K562 (cell line): ENCODE measurements around the gene EPHB4. TPM values are rescaled to one million over a fixed set of nuclear protein-coding genes. Genes with fewer than 3 reads are reported as not detected.

Experiments used
- ATAC-seq: fragments of 200-7000 bp; cut with Tn5 transposase; 3 replicates; pipeline ENCODE4 v1.9.1; 2020; ENCODE audit warnings: moderate library complexity
- BruUV-seq: library from RNA; stranded (reverse); fragments of 400-500 nt; replicated peaks from 2 replicates; lab custom pipeline; 2021; lab: Mats Ljungman, UMichigan
- CTCF ChIA-PET: fragments of 300-600 bp; formaldehyde crosslinking; extraction: SDS; loops from one replicate; lab custom pipeline; 2021; ENCODE audit warnings: low intra/inter-chr PET ratio; lab: Yijun Ruan, JAX
- POLR2A ChIA-PET: fragments of 300-600, 350-650 bp; sonication (Branson Sonifier 250); formaldehyde crosslinking; extraction: SDS; loops from one replicate; lab custom pipeline; 2021; ENCODE audit warnings: antibody characterized with exemption, inconsistent platforms; lab: Yijun Ruan, JAX
- DNase-seq, 4 experiments: peaks; one replicate each; pipeline versions ENCODE4 v3.0.0 to v3.0.0-alpha.2; 2011 to 2018; ENCODE audit warnings: low spot score in 3 of 4, mixed read lengths in 3 of 4; ENCODE audit errors: extremely low read depth in 1 of 4
- FAIRE-seq: peaks from 2 replicates; lab custom pipeline; 2011; peaks lifted over from hg19 to GRCh38; lab: Jason Lieb, UNC
- H2AFZ ChIP-seq: 2 replicates; pipeline ENCODE4 v1.6.0; 2011; ENCODE audit warnings: low read depth, low read length, control low read depth, inconsistent platforms
- H3K27ac ChIP-seq: fragments of 200-600 bp; 3 replicates; pipeline ENCODE4 v1.8.0; 2011; ENCODE audit warnings: low read depth, mild to moderate bottlenecking, control low read depth, inconsistent platforms, low read length, moderate library complexity, mixed read lengths; ENCODE audit errors: extremely low read depth
- H3K27me3 ChIP-seq, 2 experiments: fragments of 300-600 bp in 1 of 2; 2 replicates in 1 of 2; 3 replicates in 1 of 2; pipeline versions ENCODE4 v1.6.0 to v1.8.0; 2011; ENCODE audit warnings: inconsistent platforms in 2 of 2, low read length in 2 of 2, mild to moderate bottlenecking in 1 of 2, mixed read lengths in 1 of 2, moderate library complexity in 1 of 2; ENCODE audit not compliant: control insufficient read depth in 2 of 2, insufficient read depth in 2 of 2
- H3K36me3 ChIP-seq: fragments of 300-600 bp; 3 replicates; pipeline ENCODE4 v1.8.0; 2011; ENCODE audit warnings: mild to moderate bottlenecking, low read length, inconsistent platforms; ENCODE audit not compliant: control insufficient read depth, insufficient read depth
- H3K4me1 ChIP-seq, 2 experiments: fragments of 200-600 bp in 1 of 2; replicated peaks in 1 of 2; 2 replicates in 1 of 2; 3 replicates in 1 of 2; pipeline versions ENCODE4 v1.5.1 to v1.8.0; 2011; ENCODE audit warnings: inconsistent platforms in 2 of 2, low read length in 2 of 2, mild to moderate bottlenecking in 1 of 2, mixed read lengths in 1 of 2, moderate library complexity in 1 of 2; ENCODE audit not compliant: control insufficient read depth in 2 of 2, insufficient read depth in 2 of 2
- H3K4me2 ChIP-seq: 2 replicates; pipeline ENCODE4 v1.6.1; 2011; ENCODE audit warnings: low read length, control low read depth, inconsistent platforms, mixed read lengths; ENCODE audit not compliant: insufficient read depth
- H3K4me3 ChIP-seq: fragments of 200-600 bp; sonication (generic), shearing (Covaris generic); 2 replicates; pipeline ENCODE4 v1.5.1; 2016; ENCODE audit warnings: control low read depth, inconsistent platforms
- H3K79me2 ChIP-seq: fragments of 200-600 bp; 3 replicates; pipeline ENCODE4 v1.8.0; 2011; ENCODE audit warnings: low read length, inconsistent platforms; ENCODE audit not compliant: control insufficient read depth, insufficient read depth
- H3K9ac ChIP-seq, 2 experiments: 2 replicates each; pipeline versions ENCODE4 v1.6.0 to v1.6.1; 2011; ENCODE audit warnings: low read depth in 2 of 2, low read length in 2 of 2, control low read depth in 1 of 2, inconsistent platforms in 1 of 2, mild to moderate bottlenecking in 1 of 2, mixed read lengths in 1 of 2; ENCODE audit not compliant: insufficient read depth in 1 of 2
- H3K9me1 ChIP-seq: one replicate; pipeline ENCODE4 v1.6.0; 2011; ENCODE audit warnings: inconsistent platforms, mild to moderate bottlenecking, low read length, moderate library complexity; ENCODE audit not compliant: control insufficient read depth, insufficient read depth
- H3K9me3 ChIP-seq: replicated peaks from 2 replicates; pipeline ENCODE4 v1.5.1; 2011; ENCODE audit warnings: low read depth, low read length, inconsistent platforms; ENCODE audit not compliant: control insufficient read depth, insufficient read depth
- H4K20me1 ChIP-seq: replicated peaks from 2 replicates; pipeline ENCODE4 v1.6.1; 2011; ENCODE audit warnings: low read length, inconsistent platforms, mixed read lengths; ENCODE audit not compliant: control insufficient read depth, insufficient read depth
- ARID3B ChIP-seq: fragments of 250-450 bp; sonication (Bioruptor Pico); IDR thresholded peaks from 2 replicates; pipeline ENCODE4 v1.4.0; 2020; ENCODE audit warnings: borderline replicate concordance
- BRD9 ChIP-seq: fragments of 450-650 bp; IDR thresholded peaks from 2 replicates; pipeline ENCODE4 v1.6.1; 2018; ENCODE audit warnings: low read depth; ENCODE audit not compliant: partially characterized antibody
- C11orf30 ChIP-seq: fragments of 450-650 bp; IDR thresholded peaks from 2 replicates; pipeline ENCODE4 v1.6.1; 2016; ENCODE audit warnings: low read depth, mild to moderate bottlenecking
- FOS ChIP-seq: IDR thresholded peaks from 3 replicates; pipeline ENCODE4 v1.6.1; 2011; ENCODE audit not compliant: insufficient read length; ENCODE audit errors: extremely low read depth
- MCM3 ChIP-seq: fragments of 450-650 bp; IDR thresholded peaks from 2 replicates; pipeline ENCODE4 v1.6.1; 2016
- POLR2G ChIP-seq: fragments of 200-400 bp; formaldehyde crosslinking; IDR thresholded peaks from 2 replicates; pipeline ENCODE4 v1.6.1; 2017; ENCODE audit warnings: low read depth, mild to moderate bottlenecking, antibody characterized with exemption, low read length, moderate library complexity
- RBM14 ChIP-seq: fragments of 200-400 bp; formaldehyde crosslinking; IDR thresholded peaks from 2 replicates; pipeline ENCODE4 v1.6.1; 2018; ENCODE audit warnings: low read depth, mild to moderate bottlenecking, low read length, moderate library complexity, borderline replicate concordance; ENCODE audit not compliant: insufficient read depth
- SIN3A ChIP-seq, 2 experiments: fragments of 150-350 bp in 1 of 2; IDR thresholded peaks; 2 replicates each; pipeline ENCODE4 v1.6.1; 2011 to 2016; ENCODE audit warnings: borderline replicate concordance in 2 of 2, low read depth in 2 of 2, low read length in 2 of 2, mild to moderate bottlenecking in 2 of 2, moderate library complexity in 2 of 2; ENCODE audit not compliant: control insufficient read depth in 1 of 2
- SMARCB1 ChIP-seq: IDR thresholded peaks from 2 replicates; pipeline ENCODE4 v1.6.1; 2011; ENCODE audit warnings: improper control_type of control experiment, low read depth; ENCODE audit not compliant: insufficient read length
- XRCC3 ChIP-seq: fragments of 450-650 bp; IDR thresholded peaks from 2 replicates; pipeline ENCODE4 v1.6.1; 2017; ENCODE audit warnings: mild to moderate bottlenecking, moderate library complexity
- ZNF224 ChIP-seq: sonication (generic); formaldehyde crosslinking; IDR thresholded peaks from 2 replicates; pipeline ENCODE4 v1.8.0; 2022; ENCODE audit warnings: mild to moderate bottlenecking, missing genetic modification reagents
- ZNF316 ChIP-seq: fragments of 450-650 bp; IDR thresholded peaks from 2 replicates; pipeline ENCODE4 v1.6.1; 2016
- ZNF76 ChIP-seq: fragments of 250-450 bp; sonication (Bioruptor Pico); IDR thresholded peaks from 2 replicates; pipeline ENCODE4 v1.4.0; 2020; ENCODE audit warnings: mild to moderate bottlenecking, moderate library complexity, borderline replicate concordance
- WGBS: fragments of 100-300 bp; shearing (Covaris generic); methylation state at CpG from one replicate; pipeline ENCODE4 v1.1.6; 2016; ENCODE audit warnings: low coverage, mixed read lengths; ENCODE audit not compliant: insufficient coverage; ENCODE audit errors: missing lambda C conversion rate; 5-methylcytosine and 5-hydroxymethylcytosine counted together
- in situ Hi-C: fragments of 300-500 bp; cut with MboI; formaldehyde crosslinking; loops from 4 replicates; pipeline ENCODE4 v1.15.0; 2018; ENCODE audit warnings: inconsistent platforms, mixed read lengths
- intact Hi-C: fragments of 100-400 bp; cut with micrococcal nuclease; formaldehyde crosslinking; loops from 2 replicates; pipeline ENCODE4 v1.14.2; 2022
- polyA plus RNA-seq, 8 experiments: library from polyadenylated mRNA; depleted of rRNA in 4 of 8; stranded (reverse) in 5 of 8; unstranded in 3 of 8; fragments of >200 nt; fragmentation: Nextera tagmentation in 2 of 8; fragmentation: Illumina TruSeq in 1 of 8; extraction: Ambion mirVana in 2 of 8; extraction: Trizol in 1 of 8; gene quantifications; 2 replicates each; pipeline versions ENCODE4 v1.2.1 to v1.2.3, GENCODE V29; 2011 to 2014; ENCODE audit warnings: inconsistent platforms in 1 of 8, missing spikeins in 1 of 8
- total RNA-seq, 7 experiments: library from RNA; depleted of rRNA in 6 of 7; stranded (reverse); fragments of >200 nt in 6 of 7; fragmentation: Illumina TruSeq in 2 of 7; extraction: Trizol in 2 of 7; gene quantifications; 2 replicates each; pipeline versions ENCODE4 v1.2.1 to v1.2.3, GENCODE V29; 2011 to 2021; ENCODE audit warnings: low replicate concordance in 1 of 7
- TF ChIP-seq, protein P1 (sequence below): fragments of 200-800 bp; sonication (Bioruptor generic); IDR thresholded peaks from 2 replicates; pipeline ENCODE4 v1.6.1; 2016; ENCODE audit warnings: missing genetic modification characterization, missing compliant biosample characterization

Gene EPHB4
- total and polyA plus RNA-seq, 9 of the 15 experiments (the other 6 are each of a cell fraction or from before 2014, with no cell fraction given): 1.2 to 82.1 (median 37.9) TPM

- TF ChIP-seq ZNF316 (peak; percentile 81), C11orf30 (peak; percentile 69), POLR2G (peak; percentile 43; the same call in 1 of the 2 replicates)
These were observed 8.8 kb upstream of the EPHB4 start (continued) for GRCh38 chr7:100835903-100836811.

- Histone ChIP-seq H3K9me3 (no peaks in the 10 kb centered on the region), H3K4me3 (no peak overlapping the region), H3K4me2 (no peak overlapping the region), H3K9ac (no peak overlapping the region), H3K36me3 (no peaks in the 10 kb centered on the region), H3K27ac (no peak overlapping the region), H2AFZ (no peak overlapping the region), H3K9me1 (no peaks in the 10 kb centered on the region), H3K79me2 (peaks cover 16% of the 10 kb centered on the region), H3K27me3 (no peaks in the 10 kb centered on the region), H3K4me1 (peaks cover 16 to 55% of the 10 kb centered on the region in 2 experiments; a peak in 3 of 5 replicates), H4K20me1 (no peaks in the 10 kb centered on the region)
- ChIA-PET CTCF (no interaction called here), POLR2A (interaction anchor here (0.6 to 0.7 kb wide), 2 partner anchors 70 to 312 kb away, joined by 3 read pairs; no protein-coding TSS in a partner anchor)
- WGBS: 90% methylated on average over 5 of the region's 5 CpGs
- no TSS peak for BruUV-seq
- ATAC-seq (no peak), FAIRE-seq (no peak), DNase-seq (no peak)
- intact Hi-C loops: no loop called here
- in situ Hi-C loops: no loop called here
- TF ChIP-seq ARID3B (no peak), MCM3 (no peak), RBM14 (no peak), SMARCB1 (no peak), XRCC3 (no peak), SIN3A (IDR thresholded peaks at IDR 0.05; ENCODE audit: borderline replicate concordance in 2 of 2, control insufficient read depth in 1 of 2, low read depth in 2 of 2, low read length in 2 of 2) (no peak), BRD9 (no peak), ZNF76 (CRISPR knock-in tag) (no peak), FOS (no peak), ZNF224 (CRISPR knock-in tag) (no peak)
- TF ChIP-seq, protein P1, sequence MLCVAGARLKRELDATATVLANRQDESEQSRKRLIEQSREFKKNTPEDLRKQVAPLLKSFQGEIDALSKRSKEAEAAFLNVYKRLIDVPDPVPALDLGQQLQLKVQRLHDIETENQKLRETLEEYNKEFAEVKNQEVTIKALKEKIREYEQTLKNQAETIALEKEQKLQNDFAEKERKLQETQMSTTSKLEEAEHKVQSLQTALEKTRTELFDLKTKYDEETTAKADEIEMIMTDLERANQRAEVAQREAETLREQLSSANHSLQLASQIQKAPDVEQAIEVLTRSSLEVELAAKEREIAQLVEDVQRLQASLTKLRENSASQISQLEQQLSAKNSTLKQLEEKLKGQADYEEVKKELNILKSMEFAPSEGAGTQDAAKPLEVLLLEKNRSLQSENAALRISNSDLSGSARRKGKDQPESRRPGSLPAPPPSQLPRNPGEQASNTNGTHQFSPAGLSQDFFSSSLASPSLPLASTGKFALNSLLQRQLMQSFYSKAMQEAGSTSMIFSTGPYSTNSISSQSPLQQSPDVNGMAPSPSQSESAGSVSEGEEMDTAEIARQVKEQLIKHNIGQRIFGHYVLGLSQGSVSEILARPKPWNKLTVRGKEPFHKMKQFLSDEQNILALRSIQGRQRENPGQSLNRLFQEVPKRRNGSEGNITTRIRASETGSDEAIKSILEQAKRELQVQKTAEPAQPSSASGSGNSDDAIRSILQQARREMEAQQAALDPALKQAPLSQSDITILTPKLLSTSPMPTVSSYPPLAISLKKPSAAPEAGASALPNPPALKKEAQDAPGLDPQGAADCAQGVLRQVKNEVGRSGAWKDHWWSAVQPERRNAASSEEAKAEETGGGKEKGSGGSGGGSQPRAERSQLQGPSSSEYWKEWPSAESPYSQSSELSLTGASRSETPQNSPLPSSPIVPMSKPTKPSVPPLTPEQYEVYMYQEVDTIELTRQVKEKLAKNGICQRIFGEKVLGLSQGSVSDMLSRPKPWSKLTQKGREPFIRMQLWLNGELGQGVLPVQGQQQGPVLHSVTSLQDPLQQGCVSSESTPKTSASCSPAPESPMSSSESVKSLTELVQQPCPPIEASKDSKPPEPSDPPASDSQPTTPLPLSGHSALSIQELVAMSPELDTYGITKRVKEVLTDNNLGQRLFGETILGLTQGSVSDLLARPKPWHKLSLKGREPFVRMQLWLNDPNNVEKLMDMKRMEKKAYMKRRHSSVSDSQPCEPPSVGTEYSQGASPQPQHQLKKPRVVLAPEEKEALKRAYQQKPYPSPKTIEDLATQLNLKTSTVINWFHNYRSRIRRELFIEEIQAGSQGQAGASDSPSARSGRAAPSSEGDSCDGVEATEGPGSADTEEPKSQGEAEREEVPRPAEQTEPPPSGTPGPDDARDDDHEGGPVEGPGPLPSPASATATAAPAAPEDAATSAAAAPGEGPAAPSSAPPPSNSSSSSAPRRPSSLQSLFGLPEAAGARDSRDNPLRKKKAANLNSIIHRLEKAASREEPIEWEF (CRISPR knock-in tag): no peak
These were observed 4.9 kb upstream of the EPHB4 start for GRCh38 chr7:100832281-100832633.
